HG03378 (cell line): Measurements from ENCODE around the gene ACYP2.

ENCODE experiments used
- ATAC-seq: cut with Tn5 transposase; IDR thresholded peaks from one replicate; pipeline ENCODE4 v1.9.1; 2021; ENCODE audit warnings: mild to moderate bottlenecking, moderate library complexity; ENCODE audit not compliant: unreplicated experiment

Gene ACYP2

GRCh38 chr2:54148391-54148790 is 33.0 kb downstream of the ACYP2 start:
- ATAC-seq = no peak

GRCh38 chr2:54149638-54150441 is 34.4 kb downstream of the ACYP2 start:
- ATAC-seq = no peak

- ATAC-seq = no peak
Observed at GRCh38 chr2:54158311-54158710, 42.9 kb downstream of the ACYP2 start.

- no peak for ATAC-seq
Observed at GRCh38 chr2:54161660-54162424, 46.4 kb downstream of the ACYP2 start.

- no peak for ATAC-seq
Observed at GRCh38 chr2:54164106-54164505, 48.7 kb downstream of the ACYP2 start.

DNA sequence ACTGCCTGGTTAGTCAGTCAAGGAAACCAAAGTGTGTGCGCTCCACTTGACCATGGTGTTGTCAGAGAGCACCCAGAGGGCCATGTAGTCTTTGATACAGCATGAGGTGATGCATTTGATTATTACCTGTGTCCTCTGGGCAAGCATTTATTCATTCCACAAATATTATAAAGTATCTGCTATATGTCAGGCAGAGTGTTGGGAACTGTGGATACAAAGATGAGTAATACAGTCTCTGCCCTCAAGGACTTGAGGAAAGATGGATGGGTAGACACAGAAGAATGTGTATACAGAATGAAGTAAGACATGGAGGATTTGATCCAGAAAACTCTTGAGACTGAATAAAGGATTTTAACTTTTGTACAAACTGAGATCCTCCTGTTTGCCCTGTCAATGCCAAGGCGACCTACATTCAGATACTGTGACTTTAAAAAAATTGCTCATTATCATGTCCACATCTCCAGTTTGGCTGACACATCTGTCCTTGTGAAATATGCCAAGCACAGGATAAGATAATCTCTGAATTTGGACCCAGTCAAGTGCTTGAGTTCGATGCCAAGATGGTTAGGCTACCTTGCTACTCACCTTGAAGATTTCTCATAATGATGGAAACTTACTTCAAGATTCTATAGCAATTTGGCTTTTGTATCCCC is 50.8 kb downstream of the ACYP2 start:
- no peak for ATAC-seq

GRCh38 chr2:54176577-54176976 is 61.2 kb downstream of the ACYP2 start:
- ATAC-seq = no peak

DNA sequence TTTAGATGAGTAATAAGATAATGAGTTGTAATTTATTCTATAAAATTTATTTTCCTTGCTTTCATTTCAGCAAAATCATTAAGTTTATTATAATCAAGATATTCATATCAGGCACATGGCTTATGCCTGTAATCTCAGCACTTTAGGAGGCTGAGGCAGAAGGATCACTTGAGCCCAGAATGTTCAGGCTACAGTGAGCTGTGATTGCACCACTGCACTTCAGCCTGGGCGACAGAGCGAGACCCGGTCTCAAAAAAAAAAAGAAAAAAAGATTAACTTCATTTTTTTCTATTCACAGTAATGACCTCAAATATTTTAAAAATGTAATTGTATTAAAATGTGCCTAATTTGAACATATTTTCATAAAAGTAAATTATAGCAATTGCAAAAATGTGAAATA is 67.9 kb downstream of the ACYP2 start:
- no peak for ATAC-seq

DNA sequence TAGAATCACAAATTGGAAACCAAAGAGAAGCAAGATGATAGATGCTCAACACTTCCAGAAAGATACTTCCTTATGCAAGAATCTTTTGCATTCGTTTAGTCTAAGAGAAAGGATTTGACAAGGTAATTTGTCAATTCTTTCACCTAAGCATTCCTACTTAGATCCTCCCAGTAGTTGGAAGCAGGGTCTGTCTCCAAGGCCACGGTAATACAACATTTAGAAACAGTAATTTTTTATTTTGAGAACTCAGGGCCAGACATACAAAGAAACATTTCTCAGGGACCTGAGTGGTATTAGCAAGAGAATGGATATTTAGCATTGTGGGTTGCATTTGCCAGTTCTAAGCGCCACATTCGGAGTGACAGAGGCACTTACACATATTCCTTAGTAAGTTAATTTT is 68.6 kb downstream of the ACYP2 start:
- ATAC-seq = no peak

DNA sequence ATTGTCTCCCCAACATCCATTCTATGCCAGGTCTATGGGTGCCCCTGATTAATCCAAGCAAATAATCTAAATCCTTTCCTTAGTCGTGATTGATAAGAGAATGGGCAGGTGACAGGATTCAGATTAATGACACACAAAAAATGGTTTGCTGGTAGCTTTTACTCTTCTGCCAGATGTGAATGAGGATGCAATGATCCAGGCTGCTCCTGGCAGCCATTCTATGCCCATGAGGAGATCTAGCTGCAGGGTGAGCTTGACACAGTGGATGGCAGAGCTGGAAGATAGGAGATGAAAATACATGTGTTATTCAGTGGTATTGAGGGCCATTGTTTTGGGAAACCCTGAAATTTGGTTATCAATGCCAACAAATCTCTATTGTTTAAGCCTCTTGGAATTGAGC is 69.7 kb downstream of the ACYP2 start:
- no peak for ATAC-seq

- no peak for ATAC-seq
Observed at GRCh38 chr2:54187331-54187730, 71.9 kb downstream of the ACYP2 start.

DNA sequence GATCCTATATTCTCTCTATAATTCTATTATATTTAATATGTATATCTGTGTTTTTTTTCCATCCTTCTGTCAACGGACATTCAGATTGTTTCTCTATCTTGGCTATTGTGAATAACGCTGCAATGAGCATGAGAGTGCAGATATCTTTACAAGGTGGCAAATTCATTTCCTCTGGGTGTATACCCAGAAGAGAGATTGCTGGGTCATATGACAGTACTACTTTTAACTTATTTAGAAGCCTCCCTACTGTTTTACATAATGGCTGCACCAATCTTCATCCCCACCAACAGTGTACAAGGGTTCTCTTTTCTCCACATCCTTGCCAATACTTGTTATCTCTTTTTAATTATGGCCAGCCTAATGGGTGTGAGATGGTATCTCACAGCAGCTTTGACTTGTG is 74.1 kb downstream of the ACYP2 start:
- ATAC-seq = no peak

DNA sequence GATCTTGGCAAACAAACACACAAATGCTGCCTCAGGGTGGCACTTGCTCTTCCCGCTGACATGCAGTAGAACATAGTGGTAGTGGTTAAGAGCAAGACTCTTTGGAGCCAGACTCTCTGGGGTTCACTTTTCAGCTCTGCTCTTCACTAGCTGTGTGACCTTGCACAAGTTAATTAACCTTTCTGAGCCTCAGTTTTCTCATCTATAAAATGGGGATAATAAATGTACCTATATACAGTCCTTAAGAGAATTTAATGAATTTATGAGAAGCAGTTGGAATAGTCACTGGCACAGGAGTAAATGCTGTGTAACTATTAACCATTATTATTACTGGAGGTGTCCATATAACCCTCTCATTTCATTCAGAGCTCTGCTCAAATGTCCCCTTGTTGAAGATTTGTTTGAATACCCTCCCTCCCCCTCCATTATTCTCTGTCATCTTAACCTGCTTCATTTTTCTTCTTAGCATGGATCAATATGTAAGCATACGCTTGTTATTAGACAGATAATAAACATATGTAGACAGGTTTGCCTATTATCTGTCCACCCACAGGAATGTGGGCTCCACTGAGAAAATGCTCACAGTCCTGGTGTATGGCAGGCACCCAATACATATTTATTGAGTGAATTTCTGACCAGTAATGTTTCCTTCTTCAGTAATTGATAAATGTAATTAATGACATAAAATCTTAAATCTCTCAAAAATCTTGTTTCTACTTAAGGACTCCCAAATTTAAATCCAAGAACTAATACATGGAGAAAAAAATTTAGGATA is 76.1 kb downstream of the ACYP2 start:
- no peak for ATAC-seq

GRCh38 chr2:54194761-54195750 is 79.6 kb downstream of the ACYP2 start:
- no peak for ATAC-seq

DNA sequence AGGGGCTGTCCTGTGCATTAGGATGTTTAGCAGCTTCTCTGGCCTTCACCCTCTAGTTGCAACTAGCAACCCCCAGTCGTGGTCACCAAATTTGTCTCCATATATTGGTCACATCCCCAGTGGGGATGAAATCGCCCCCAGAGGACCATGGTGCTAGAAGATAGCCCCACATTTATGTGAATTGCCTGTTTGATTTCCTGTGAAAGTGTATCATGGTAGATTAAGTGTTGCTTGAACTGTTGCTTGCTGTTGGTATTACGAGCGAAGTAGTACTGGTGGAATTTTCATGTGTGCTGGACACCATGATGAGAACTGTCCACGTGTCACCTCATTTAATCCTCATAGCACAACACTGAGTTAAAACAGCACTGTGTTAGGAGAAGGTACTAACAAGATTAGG is 81.2 kb downstream of the ACYP2 start:
- ATAC-seq = no peak

DNA sequence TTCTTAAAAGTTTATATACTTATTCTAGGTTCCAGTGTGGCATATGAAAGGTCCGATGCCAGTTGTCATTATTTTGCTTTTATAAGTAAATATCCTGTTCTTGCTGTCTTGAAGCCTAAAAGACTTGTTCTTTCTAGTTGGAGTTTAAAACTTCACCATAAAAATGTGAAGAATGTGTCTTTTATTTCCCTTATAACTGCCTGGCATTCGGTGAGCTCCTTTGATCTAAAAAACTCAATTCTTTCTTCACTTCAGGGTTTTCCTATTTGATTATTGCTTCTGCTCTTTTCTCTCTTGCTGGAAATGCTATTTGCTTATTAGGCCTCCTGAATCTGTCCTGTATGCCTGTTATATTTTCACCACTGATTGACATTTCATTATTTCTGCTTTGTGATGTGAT is 89.1 kb downstream of the ACYP2 start:
- no peak for ATAC-seq

DNA sequence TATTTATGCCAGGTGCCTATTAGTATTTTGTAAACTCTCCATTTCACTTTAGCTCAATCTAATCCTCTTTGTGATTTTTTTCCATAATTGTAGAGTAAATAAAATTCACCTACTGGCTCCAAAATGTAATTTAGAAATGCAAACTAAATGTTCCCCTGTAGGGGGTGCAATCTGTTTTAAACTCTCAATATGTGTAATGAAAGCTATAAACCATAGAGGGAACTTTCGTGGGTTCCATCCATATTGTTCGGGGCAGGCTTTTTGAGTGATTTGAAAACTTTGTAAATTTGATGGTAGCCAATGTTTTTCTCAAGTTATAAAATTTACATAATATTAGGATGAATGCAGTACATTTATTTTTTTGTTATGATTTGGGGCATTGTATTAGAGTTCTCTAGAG is 91.2 kb downstream of the ACYP2 start:
- peak; percentile 49 for ATAC-seq

- ATAC-seq = no peak
Observed at GRCh38 chr2:54207666-54208195, 92.3 kb downstream of the ACYP2 start.

DNA sequence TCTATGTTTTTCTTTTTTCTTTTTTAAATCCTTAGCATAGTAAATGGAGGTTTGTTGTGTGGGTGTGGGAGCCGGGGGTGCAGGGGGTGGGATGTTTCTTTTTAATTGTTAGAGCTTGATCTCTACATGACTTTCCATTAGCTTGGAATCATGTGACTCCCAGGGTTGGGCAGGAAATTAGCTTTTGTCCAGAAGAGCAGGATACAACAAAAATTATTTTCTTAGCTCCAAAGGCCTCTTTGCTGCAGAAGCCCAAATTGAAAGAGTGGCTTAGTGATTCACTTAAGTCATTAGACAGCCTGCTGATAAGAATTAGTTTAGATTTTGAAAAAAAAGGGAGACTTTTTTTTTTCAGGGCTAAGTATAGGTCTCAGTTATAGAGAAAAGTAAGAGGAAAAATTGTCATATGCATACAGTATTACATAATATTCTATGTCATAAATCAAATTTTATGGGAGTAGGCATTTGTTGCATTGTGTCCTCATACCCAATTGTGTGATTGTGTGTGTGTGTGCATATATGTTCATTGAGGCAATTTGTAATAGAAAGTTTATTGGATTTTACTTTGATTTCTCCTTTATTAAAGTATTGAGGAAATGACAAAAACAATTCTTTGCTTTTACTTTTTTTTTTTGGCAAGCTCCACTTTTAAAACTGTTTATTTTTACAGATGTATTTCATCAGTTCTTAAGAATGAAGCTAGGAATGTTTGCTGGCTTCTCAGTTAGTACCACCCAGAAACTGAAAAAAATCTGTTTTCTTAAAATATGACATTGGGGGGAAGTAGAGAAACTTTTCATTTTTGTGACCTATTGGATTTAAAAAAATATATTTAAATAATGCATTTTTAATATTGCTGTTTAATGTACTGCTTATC is 93.2 kb downstream of the ACYP2 start:
- ATAC-seq = no peak
